Activated CD4-positive, alpha-beta T cell treated with anti-CD3 and anti-CD28 coated beads, Interleukin-2, amount 50 U/mL, for 4 hours (primary cell): ENCODE results near the gene WNK3.
A peak's percentile ranks its signal among the peaks of the same experiment; 100 is the strongest.
"Not testable (repeated sequence)": the region's sequence is repeated elsewhere in the genome, so short reads cannot be mapped to it uniquely, and the experiment has no call there.

Source experiments
- DNase-seq, 2 experiments: peaks; one replicate each; pipeline ENCODE4 v3.0.0-alpha.2; 2020

The WNK3 gene

DNA sequence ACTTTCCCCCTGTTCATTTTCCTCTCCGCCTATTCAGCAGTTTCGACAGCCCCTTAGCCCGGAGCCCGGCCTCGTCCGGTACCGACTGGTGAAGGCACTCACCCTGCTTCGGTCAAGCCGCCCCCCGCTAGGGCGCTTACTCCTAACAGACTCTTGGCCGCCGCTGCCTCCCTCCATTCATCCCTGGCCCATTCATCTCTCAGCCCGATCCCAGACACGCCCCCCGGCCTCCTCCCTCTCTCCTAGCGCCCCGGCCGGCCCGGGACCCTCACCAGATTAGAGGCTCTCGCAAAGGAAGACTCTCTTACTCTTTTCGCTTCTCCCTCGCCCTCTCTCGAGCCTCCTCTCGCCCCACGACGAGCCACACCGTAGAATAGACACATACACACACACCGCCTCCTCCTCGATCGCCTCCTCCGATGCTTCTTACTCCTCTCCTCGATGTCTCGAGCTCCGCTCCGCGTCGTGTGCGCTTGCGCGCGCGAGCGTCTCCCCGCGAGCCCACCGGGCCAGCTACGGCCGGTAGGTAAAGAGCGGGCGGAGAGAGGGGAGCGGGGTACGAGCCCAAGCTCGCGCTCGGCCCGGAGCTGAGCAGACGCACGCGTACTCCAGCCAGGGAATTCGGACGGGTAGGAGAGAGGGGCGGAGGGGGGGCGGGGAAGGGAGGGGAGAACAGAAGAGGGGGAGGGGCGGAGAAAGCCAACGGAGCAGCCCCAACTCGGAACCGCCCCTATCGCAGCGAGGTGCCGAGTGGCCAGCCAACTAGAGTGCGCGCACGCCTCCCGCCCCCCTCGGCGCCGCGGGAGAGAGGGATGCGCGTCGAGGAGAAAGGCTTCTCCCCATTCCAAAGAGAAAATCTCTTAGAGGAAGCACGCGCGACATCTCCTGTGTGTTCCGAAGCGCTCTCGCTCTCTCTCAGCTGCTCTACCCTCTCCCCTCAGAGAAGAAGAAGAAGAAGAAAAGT lies at the start of gene WNK3:
WNK3 (minus strand) TSS at position 633 of the 964 bp plus-strand sequence.
- peak; percentile 23 to 26 for DNase-seq

DNA sequence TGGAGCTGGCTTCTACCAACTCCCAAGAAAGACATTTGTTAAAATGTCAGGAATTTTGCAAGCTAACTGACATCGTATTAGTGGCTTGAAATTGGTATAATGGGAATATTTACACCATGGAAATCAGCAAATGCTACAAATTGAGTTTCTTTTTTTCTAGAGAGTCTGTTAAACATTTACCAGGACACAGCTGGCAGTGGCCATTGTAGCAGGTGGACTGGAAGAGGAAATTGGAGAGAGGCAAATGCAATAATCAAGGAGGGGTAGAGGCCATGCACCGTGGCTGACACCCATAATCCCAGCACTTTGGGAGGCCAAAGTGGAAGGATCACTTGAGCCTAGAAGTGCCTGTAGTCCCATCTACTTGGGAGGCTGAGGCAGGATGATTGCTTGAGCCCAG lies 49.4 kb upstream of the WNK3 start:
- DNase-seq, result no peak

DNA sequence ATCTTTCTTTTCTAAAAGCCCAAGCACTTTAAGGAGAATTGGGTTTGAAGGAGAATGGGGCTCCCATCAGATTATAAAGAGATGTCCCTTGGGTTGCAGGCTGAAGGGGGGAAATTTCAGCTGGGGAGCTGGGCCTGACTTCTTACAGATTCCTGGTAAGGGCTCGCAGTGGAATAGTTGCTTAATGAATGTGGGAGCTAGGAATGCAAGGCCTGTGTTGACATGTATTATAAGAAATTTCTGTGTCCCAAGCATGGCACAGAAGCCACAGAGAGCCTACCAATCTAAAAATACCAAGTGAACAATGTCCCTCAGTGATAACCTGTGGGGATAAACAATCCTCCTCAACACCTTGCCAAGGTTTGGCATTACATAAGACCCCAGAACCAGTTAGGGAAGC lies 39.3 kb upstream of the WNK3 start:
- DNase-seq, result no peak

DNA sequence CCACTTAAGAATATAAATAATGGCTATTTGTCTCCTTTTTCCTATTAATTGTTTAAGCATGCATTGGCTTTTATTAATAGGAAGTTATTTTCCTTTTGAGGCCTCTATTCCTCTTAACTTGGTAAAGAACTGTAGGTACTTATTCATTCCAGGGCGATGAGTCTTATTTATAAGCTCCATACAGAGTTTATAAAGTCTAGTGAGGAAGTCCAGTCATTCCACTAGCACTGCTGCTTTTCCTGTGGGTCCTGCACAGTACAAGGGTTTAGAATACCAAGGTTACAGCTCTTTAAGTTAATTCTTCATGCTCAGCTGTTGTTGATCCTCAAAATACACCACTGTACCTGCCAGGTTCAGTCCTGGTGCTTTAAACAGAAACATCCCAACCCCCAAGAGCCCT lies 28.5 kb upstream of the WNK3 start:
- DNase-seq, result no peak

DNA sequence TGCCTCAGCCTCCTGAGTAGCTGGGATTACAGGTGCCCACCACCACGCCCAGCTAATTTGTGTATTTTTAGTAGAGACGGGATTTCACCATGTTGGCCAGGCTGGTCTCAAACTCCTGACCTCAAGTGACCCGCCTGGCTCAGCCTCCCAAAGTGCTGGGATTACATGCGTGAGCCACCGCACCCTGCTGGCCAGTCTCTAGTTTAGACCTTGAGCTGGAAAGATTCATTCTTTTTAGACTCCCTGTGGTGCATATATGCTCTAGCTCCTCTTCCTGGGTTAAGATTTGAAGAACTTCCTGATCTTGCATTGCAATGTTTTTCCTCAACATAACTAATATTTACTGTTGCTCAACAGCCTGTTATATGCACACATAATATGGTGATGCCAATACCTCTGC lies 26.8 kb upstream of the WNK3 start:
- DNase-seq, result not testable (repeated sequence)

DNA sequence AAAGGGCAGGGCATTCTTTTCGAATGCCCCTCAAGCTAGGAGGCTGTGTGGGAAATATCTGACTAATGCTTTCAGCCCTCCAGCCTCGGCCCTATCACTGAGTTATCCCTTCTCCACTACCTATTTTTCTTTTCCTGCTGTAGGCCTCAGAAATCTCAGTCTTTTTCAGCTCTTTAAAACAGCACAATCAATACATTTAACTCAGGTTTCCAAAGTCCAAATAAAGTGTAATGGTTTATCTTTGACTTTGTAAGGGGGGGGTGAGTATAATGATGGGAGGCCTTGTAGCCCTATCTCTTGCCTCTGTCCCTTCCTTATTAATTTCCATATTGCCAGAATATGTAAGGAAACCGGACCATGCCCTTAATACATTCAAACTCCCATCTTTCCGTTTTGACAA lies 1.6 kb upstream of the WNK3 start:
- no peak for DNase-seq

DNA sequence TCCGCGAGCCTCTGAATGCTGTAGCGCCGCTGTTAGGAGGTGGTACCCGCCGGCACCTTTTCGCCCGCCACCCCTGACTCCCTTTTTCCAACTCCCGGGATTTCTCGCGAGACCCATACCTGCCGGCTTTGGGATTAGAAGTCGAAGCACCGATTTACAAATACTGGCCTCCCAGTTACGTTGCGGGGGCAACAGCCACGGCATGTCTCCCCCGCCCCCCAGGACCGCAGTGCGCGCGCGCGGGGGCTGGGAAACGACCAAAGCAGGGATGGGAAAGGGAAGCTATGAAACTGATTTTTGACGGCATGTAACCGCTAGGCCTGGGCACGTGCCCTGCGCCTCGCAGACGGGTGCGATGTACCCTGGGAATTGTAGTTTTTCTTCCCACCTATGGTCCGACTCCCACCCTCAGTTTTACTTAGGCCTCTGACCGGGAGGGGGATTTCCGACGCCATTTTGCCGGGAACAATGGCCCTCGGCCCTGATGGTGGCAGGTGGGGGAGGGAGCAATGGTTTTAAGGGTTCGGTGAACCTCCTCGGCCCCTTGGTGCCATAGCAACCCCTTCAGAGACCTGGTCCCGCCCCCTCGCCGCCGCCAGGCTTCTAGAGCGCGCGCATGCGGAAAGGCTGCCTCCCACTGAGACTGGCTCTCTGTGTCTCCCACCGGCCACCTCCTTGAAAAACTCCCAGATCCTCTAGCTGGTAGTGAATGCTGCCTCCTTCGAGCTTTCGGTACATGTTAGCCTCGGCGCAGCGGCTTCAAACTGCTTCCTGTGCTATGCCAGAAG lies 772 bp upstream of the WNK3 start:
- DNase-seq, result peak; percentile 20 to 32

DNA sequence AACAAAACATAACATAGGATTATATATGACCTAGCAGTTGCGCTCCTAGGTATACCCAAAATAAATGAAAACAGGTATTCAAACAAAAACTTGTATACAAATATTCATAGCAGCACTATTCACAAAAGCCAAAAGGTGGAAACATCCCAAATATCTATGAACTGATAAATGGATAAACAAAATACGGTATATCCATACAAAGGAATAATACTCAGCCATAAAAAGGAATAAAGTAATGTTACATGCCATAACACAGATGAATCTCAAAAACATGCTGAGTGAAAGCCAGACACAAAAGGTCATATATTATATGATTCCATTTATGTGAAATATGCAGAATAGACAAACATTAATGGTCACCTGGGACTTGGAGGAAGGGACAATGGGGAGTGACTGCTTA lies 5.2 kb downstream of the WNK3 start:
- no peak for DNase-seq

DNA sequence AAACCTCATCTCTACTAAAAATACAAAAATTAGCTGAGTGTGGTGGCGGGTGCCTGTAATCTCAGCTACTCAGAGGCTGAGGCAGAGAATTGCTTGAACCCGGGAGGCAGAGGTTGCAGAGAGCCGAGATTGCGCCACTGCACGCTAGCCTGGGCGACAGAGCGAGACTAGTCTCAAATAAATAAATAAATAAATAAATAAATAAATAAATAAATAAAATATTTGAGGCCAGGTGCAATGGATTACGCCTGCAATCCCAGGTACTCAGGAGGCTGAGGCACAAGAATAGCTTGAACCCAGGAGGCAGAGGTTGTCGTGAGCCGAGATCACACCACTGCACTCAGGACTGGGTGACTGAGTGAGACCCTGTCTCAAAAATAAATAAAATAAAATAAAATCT lies 20.5 kb downstream of the WNK3 start:
- not testable (repeated sequence) for DNase-seq

DNA sequence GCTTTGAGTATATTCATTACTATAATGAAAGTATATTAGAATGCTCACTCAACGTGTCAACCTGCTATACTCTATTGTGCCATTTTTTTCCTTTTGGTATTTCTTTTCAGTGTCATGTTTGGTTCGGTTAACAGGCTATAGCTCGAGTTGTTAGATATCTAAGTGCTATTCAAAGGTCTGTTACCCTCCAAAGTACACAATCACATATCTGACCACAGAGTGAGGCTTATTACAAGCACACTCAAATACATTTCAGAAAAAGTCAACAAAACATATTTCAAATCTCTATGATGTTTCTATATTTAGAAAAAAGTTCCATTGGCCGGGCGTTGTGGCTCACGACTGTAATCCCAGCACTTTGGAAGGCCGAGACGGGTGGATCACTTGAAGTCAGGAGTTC lies 32.8 kb downstream of the WNK3 start:
- DNase-seq, result no peak

DNA sequence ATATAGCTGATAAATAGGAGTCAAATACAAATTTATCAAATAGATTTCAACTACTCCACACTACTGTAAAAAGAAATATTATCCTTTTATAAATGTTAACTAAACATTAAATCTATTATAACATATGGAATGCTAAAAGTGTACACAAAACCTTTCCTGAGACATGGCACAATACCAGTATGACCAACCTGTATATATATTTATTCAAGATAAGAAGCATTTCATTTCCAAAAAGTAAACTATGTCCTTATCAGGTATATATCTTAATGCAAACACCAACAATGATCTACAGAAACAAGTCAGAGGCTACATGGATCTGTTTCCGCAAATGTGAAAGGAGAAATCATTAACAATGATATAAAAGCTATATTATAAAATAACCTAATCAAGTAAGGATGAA lies 37.8 kb downstream of the WNK3 start:
- no peak for DNase-seq

DNA sequence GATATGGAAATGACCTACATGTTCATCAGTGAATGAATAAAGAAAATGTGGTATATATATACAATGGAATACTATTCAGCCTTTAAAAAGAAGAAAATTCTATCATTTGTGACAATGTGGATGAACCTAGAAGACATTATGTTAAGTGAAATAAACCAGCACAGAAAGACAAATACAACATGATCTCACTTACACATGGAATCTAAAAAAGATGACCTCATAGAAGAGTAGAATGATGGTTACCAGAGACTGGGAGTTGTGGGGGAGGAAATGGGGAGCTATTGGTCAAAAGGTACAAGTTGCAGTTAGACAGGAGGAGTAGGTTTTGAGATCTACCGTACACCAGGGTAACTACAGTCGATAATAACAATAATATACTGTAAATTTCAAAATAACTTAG lies 51.5 kb downstream of the WNK3 start:
- no peak for DNase-seq

DNA sequence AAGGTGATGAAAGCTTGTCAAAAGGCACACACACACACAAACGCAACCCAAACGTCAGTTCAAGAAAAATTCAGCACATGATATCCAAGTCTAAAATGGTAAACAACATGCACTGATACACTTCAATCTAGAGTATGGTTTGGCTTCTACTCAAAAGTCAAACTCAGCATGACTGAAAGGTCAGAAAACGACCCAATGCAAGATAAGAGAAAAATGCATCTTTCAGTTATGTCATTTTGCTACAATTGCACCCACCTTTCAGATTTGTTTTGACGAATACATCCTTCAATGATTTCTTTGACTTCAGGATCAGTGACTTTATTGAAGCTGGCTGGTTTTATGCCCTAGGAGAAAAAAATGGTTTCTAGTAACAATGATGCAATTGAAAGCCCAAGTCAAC lies 56.3 kb downstream of the WNK3 start:
- no peak for DNase-seq

DNA sequence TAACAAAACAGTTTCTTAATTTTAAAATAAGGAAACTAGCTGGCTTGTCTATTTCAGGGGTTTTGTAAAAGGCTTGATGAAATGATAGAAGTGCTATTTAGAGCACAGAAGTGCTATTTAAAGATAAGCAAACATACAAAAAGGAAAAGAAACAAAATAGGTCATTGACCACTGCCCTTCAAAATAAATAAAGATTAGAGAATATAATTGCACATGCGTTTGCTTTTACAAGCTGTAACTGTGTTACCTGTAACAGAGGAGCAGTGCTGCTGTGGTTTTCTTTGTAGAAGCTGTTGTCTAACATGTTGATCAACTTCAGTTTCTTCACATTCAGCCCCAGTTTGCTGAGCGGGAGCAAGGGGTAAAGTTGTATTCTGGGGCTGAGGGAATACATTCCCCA lies 63.5 kb downstream of the WNK3 start:
- DNase-seq, result no peak

DNA sequence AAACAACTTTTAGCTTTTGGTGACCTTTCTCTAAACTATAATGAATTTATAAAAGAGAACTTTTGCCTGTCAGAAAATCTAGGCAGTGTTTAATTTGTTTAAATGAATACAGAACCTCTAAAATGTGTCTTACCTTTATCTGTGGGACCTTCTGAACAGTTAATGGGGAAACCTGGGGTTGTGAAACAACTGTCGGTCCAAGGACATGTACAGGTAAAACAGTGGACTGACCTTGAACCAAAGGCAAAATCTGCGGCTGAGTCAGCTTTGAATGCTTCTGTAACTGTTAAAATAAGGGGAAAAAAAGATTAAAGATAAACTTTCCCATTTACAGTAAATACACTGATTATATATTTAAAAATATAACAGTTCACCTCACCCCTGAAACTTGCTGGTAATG lies 65.1 kb downstream of the WNK3 start:
- DNase-seq, result no peak

DNA sequence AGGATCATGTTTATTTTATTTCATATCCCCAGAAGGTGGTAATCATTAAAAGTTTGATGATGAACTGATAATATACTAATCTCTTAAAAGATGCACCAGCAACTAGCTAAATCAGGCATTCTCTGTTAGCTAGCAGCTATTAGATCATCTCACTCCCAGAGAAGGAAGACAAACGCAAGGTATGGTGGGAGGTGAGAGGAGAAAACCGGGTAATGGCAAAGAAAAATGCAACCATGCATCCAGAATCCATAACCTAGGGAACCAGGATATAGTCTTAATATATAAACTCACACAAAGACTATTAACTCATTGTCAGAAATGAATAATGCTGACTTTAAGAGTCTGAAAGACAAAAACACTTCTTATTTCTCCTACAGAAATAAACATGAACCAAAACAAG lies 66.1 kb downstream of the WNK3 start:
- DNase-seq, result no peak

DNA sequence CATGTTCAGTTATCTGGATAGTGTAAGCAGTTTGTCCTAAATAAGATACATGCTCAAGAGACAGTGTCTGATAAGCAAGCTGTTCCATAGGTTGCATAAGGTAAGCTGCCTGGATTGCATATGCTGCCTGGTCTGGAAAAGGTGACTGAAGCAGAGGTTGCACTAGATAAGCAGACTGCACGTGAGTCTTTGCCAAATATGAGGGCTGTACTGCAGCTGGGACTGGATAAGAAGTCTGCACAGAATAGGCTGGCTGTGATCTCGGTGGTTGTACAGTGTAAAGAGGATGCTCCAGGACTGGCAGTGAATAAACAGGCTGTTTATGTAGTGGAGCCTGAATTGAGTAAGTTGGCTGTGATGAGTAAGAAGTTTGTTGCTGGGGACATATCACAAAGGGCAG lies 68.9 kb downstream of the WNK3 start:
- DNase-seq, result no peak

DNA sequence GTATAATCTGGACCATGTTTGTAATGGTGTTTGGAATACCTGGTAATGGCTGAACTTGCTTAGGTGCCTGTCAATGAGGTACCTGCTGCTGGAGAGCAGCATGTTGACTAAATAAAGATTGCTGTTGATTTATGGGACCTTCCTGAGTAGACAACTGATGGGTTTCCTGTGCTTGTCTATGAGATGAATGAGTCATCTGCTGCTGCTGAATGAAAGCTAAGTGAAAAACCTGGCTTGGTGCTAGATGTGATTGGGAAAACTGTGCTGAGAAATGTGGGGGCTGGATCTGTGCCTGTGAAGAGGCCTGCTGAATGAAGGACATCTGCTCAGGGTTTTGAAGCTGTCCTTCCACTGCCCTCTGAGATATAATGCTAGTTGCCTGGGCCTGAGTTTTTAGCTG lies 69.6 kb downstream of the WNK3 start:
- no peak for DNase-seq

DNA sequence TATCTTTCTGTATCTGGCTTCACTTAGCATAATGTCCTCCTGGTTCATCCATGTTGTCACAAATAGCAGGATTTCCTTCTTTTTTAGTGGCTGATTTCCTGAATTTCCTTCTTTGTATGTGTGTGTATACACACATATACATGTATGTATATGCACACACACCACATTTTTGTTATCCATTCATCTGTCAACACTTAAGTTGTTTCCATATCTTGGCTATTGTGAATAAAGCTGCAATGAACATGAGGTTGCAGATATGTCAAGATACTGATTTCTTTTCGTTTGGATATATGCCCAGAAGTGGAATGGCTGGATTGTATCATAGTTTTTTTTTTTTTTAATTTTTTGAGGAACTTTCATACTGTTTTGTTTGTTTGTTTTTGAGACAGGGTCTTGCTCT lies 76.2 kb downstream of the WNK3 start:
- no peak for DNase-seq

DNA sequence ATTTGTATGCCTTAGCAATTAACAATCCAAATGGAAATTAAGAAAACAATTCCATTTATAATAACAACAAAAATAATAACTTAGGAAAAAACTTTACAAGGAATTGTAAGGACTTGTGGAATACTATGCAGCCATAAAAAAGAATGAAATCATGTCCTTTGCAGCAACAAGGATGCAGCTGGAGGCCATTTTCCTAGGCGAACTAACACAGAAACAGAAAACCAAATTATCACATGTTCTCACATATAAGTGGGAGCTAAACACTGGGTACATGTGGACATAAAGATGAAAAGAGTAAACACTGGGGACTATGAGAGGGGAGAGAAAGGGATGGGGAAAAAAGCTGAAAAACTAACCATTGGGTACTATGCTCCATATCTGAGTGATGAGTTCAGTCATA lies 77.4 kb downstream of the WNK3 start:
- DNase-seq, result no peak

DNA sequence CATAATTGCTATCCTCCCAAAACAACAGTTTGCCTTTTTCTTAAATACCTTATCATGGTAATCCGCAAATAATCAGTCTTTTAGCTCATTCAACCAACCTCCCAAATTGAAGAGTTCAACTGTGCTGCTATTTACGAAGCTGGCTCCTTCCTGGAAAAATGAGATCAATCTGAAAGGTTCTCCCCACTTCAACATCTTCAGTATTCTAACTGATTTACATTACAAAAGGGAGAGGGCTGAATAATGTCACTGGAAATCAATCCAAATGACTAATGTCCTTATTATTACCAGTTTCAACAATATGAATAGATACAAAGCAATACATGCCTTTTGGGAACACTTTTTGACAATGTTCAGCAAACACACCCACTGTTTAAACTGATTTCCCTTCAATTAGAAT lies 86.2 kb downstream of the WNK3 start:
- DNase-seq, result no peak

DNA sequence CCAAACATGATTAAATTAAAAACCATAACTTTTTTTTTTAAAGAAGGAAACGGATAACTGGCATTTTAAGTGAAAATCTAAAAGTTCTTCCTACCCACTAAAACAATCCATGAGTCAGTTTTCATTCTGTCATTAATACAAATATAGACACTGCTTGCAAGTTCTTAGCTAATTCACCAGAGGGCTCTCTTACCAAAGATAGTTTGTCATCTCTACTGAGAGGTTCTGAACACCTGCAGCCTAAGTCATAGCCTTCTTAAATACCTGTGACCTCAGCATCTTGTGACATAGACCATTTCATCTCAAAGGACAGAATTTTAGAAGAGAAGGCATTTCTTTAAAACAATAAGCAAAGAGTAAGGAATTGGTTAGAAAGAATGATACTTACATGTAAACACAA lies 109.5 kb downstream of the WNK3 start:
- DNase-seq, result no peak

DNA sequence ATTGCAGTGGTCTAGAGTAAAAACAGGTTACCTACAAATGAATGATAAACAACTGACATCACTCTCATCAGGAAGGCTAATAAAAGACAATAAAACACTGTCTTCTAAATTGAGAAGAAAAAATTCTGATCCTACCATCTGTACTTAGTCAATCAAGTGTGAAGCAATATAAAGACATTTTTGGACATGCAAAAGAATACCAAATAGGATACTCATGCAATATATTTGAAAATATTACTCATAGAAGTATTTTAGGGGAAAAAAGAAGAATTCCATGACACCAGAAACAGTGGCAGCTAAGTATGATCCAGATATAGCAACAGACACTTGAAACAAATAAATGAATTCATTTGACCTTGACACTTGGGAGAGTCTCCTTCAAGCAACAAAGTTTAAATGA lies 111.0 kb downstream of the WNK3 start:
- DNase-seq, result no peak

DNA sequence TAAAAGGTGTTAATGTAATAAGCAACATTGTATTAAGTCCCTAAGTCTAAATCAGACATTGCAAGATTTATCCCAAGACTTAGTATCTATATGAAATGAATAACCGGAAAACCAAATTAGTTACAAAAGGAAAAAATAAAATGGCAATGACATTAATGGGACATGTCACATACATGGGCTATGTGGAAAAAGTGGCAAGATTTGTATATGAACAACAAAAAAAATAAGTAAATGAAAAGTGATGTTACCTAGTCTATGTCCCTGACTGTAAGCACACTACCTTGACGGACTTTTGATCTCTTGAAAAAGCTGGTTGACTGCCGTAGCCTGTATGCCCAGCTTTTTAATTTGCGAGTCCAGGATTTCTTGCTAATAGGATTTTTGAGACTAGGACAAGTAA lies 119.3 kb downstream of the WNK3 start:
- no peak for DNase-seq
